ENCODE measurements around the gene PCCB.
A peak's percentile ranks its signal among the peaks of the same experiment; 100 is the strongest.
"Not testable (repeated sequence)": the region's sequence is repeated elsewhere in the genome, so short reads cannot be mapped to it uniquely, and the experiment has no call there.

PCCB gene

DNA sequence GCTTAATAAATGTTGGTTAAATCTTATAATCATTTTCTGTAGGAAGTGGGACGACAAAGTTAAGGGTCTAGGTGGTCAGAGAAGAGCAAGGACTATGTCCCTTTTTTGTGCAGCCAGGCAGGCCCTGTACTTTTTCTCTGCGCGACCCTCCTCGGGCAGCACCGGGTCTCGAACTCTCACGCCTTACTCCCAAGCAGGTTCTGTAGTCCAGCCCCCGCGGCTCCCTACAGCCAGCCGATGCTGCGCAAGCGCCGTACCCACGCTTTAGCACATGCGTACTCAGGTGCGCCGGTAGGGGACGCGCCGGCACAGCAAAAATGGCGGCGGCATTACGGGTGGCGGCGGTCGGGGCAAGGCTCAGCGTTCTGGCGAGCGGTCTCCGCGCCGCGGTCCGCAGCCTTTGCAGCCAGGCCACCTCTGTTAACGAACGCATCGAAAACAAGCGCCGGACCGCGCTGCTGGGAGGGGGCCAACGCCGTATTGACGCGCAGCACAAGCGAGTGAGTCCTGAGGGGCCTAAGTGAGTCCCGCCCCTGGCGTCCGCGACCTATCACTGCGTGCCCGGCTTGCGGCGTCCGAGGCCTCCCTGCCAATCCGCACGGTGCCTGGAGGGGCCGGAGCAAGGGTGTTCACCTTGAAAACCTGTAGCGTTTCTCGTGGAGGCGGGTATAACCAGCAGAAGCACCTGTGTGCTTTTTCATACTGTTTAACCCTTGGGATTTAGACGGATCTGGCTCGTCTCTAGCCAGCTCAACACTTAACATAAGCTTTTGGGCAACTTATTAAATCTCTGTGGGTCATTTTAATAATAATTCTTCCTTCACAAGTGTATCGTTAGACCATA, at the start of gene PCCB:
PCCB (plus strand) TSS at position 282 of the 844 bp plus-strand sequence; CDS start at position 318, 36 bp downstream.
- H3K4me1 ChIP-seq (ENCODE audit: control insufficient read depth in 5 of 5, insufficient read depth in 5 of 5, low read length in 5 of 5), result peaks cover 0 to 25% (median 20%) of the 10 kb centered on the region in 5 donors
- H3K9ac ChIP-seq (ENCODE audit: low read length in 5 of 5), result peak within 1 kb of the TSS; percentile 68 to 92 (median 85)
- H3K9me3 ChIP-seq (ENCODE audit: control insufficient read depth in 5 of 5, low read length in 5 of 5), result no peaks in the 10 kb centered on the region
- no peaks in the 10 kb centered on the region for H3K36me3 ChIP-seq (ENCODE audit: control insufficient read depth in 5 of 5, insufficient read depth in 5 of 5, low read length in 5 of 5)
- peak within 1 kb of the TSS; percentile 79 to 100 (median 90) for H3K4me3 ChIP-seq (ENCODE audit: low read depth in 1 of 5, low read length in 5 of 5)
- no peaks in the 10 kb centered on the region for H3K27me3 ChIP-seq (ENCODE audit: control insufficient read depth in 5 of 5, insufficient read depth in 4 of 5, low read length in 5 of 5)
- H3K27ac ChIP-seq (ENCODE audit: low read depth, low read length), result peak within 1 kb of the TSS; percentile 89

DNA sequence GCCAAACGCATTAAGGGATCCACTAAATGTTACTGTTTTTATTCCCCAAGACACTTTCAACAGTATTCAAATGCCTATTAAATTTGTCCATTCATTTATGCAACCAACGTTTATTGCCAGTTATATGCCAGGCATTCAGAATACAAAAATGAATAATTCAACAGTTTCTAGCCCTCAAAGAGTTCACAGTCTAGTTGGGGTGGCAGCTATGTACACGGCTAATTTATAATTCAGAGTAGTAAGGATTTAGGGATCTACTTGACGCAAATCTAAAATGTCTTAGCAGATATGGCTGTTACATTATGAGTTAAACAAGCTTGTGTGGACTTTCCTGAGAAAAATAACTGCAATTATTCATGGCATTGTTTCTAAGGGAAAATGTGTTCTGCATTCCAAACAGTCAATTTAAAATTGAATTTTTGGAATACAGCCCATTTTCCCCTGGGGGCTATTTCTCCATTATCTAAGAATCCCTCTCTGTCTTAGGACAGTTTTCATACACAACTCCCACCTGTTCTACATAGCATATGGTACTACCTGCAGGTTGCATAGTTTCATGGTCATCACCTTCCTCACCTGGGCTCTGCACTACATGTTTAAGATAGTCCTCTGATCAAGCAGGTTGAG, 42.5 kb upstream of the PCCB start:
- Histone ChIP-seq H3K9ac (ENCODE audit: low read length in 5 of 5) (no peak overlapping the region), H3K4me3 (ENCODE audit: low read depth in 1 of 5, low read length in 5 of 5) (no peak overlapping the region), H3K27me3 (ENCODE audit: control insufficient read depth in 5 of 5, insufficient read depth in 4 of 5, low read length in 5 of 5) (no peaks in the 10 kb centered on the region), H3K27ac (ENCODE audit: low read depth, low read length) (no peak overlapping the region), H3K9me3 (ENCODE audit: control insufficient read depth in 5 of 5, low read length in 5 of 5) (no peaks in the 10 kb centered on the region), H3K4me1 (ENCODE audit: control insufficient read depth in 5 of 5, insufficient read depth in 5 of 5, low read length in 5 of 5) (no peaks in the 10 kb centered on the region), H3K36me3 (ENCODE audit: control insufficient read depth in 5 of 5, insufficient read depth in 5 of 5, low read length in 5 of 5) (no peaks in the 10 kb centered on the region)

DNA sequence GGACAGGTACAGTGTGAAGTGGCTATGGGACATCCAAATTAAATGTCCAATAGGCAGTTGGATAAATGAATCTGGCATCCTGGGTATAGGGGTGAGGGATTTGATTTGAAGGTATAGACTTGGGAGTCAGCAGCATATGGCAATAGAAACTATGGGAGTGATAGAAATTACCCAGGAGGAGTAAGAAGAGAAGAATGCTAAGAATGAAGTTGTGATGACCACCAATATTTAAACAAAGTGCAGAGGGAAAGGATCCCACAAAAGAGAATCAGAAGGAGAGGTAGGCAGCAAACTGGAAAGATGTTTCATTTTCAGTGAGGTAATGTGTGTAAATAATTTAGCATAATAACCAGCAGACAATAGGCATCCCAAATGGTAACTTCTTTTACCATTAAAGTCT, 40.2 kb upstream of the PCCB start:
- Histone ChIP-seq H3K9ac (ENCODE audit: low read length in 5 of 5) (no peak overlapping the region), H3K36me3 (ENCODE audit: control insufficient read depth in 5 of 5, insufficient read depth in 5 of 5, low read length in 5 of 5) (no peaks in the 10 kb centered on the region), H3K4me1 (ENCODE audit: control insufficient read depth in 5 of 5, insufficient read depth in 5 of 5, low read length in 5 of 5) (no peaks in the 10 kb centered on the region), H3K27me3 (ENCODE audit: control insufficient read depth in 5 of 5, insufficient read depth in 4 of 5, low read length in 5 of 5) (no peaks in the 10 kb centered on the region), H3K27ac (ENCODE audit: low read depth, low read length) (no peak overlapping the region), H3K9me3 (ENCODE audit: control insufficient read depth in 5 of 5, low read length in 5 of 5) (no peaks in the 10 kb centered on the region), H3K4me3 (ENCODE audit: low read depth in 1 of 5, low read length in 5 of 5) (no peak overlapping the region)

DNA sequence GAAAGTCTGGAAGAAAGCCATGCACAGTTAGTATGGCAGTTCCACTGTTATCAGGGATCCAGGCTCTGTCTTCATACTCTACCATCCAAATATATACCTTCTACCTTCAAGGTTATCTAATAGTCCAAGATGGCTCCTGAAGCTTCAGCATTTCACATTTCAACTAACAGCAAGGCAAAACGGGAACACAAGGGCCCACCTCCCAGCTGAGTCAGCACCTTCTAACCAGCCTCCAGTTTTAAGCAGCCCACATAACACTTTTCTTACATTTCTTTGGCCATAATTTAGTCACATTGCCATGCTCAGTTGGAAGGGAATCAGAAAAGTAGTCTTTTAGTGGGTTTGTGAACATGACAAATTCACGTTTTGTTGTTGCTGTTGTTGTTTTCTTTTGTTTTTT, 38.6 kb upstream of the PCCB start:
- Histone ChIP-seq H3K4me1 (ENCODE audit: control insufficient read depth in 5 of 5, insufficient read depth in 5 of 5, low read length in 5 of 5) (no peaks in the 10 kb centered on the region), H3K9me3 (ENCODE audit: control insufficient read depth in 5 of 5, low read length in 5 of 5) (no peaks in the 10 kb centered on the region), H3K36me3 (ENCODE audit: control insufficient read depth in 5 of 5, insufficient read depth in 5 of 5, low read length in 5 of 5) (no peaks in the 10 kb centered on the region), H3K9ac (ENCODE audit: low read length in 5 of 5) (no peak overlapping the region), H3K27ac (ENCODE audit: low read depth, low read length) (no peak overlapping the region), H3K27me3 (ENCODE audit: control insufficient read depth in 5 of 5, insufficient read depth in 4 of 5, low read length in 5 of 5) (no peaks in the 10 kb centered on the region), H3K4me3 (ENCODE audit: low read depth in 1 of 5, low read length in 5 of 5) (no peak overlapping the region)

DNA sequence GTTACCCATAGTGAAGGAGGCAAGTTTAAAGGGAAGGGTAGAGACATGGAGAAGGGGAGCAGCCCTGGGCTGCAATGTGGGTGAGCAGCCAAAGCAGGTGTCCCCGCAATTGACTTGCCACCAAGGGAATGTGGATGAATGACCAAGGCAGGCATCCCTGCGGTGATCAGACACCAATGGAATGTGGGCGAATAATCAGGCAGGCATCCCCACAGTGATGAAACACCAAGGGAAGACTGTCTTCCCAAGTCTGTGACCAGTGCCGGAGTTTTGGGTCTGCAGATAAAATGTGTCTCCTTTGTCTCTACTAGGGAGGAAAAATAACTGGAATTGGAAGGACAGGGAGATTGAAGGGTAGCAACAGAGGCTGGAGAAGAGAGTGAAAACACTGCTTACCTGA, 27.4 kb upstream of the PCCB start:
- not testable (repeated sequence) for H3K27ac ChIP-seq (ENCODE audit: low read depth, low read length); H3K4me3 ChIP-seq (ENCODE audit: low read depth in 1 of 5, low read length in 5 of 5); H3K36me3 ChIP-seq (ENCODE audit: control insufficient read depth in 5 of 5, insufficient read depth in 5 of 5, low read length in 5 of 5); H3K4me1 ChIP-seq (ENCODE audit: control insufficient read depth in 5 of 5, insufficient read depth in 5 of 5, low read length in 5 of 5); H3K27me3 ChIP-seq (ENCODE audit: control insufficient read depth in 5 of 5, insufficient read depth in 4 of 5, low read length in 5 of 5); H3K9ac ChIP-seq (ENCODE audit: low read length in 5 of 5)
- H3K9me3 ChIP-seq (ENCODE audit: control insufficient read depth in 5 of 5, low read length in 5 of 5), result peaks cover 0 to 11% (median 0%) of the 10 kb centered on the region in 5 donors

DNA sequence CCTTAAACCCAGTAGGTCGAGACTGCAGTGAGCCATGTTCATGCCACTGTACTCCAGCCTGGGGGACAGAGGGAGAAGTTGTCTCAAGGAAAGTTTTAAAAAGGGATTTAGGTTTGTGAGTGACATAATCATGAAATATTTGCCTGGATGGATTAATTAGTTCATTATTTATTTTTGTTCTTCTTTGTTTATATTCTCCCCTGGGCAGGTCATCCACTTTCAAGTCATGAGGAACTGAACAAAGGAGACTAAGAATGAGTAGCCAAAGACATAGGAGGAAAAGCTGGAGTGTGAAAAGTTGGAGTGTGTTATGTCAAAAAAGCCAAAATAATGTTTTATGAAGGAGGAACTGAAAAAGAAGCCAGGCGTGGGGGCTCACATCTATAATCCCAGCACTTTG, 17.7 kb upstream of the PCCB start:
- Histone ChIP-seq H3K9me3 (ENCODE audit: control insufficient read depth in 5 of 5, low read length in 5 of 5) (no peaks in the 10 kb centered on the region), H3K4me3 (ENCODE audit: low read depth in 1 of 5, low read length in 5 of 5) (no peak overlapping the region), H3K9ac (ENCODE audit: low read length in 5 of 5) (no peak overlapping the region), H3K27ac (ENCODE audit: low read depth, low read length) (no peak overlapping the region), H3K27me3 (ENCODE audit: control insufficient read depth in 5 of 5, insufficient read depth in 4 of 5, low read length in 5 of 5) (no peaks in the 10 kb centered on the region), H3K36me3 (ENCODE audit: control insufficient read depth in 5 of 5, insufficient read depth in 5 of 5, low read length in 5 of 5) (no peaks in the 10 kb centered on the region), H3K4me1 (ENCODE audit: control insufficient read depth in 5 of 5, insufficient read depth in 5 of 5, low read length in 5 of 5) (no peaks in the 10 kb centered on the region)

GRCh38 chr3:136235545-136235944, 14.6 kb upstream of the PCCB start:
- Histone ChIP-seq H3K4me1 (ENCODE audit: control insufficient read depth in 5 of 5, insufficient read depth in 5 of 5, low read length in 5 of 5) (no peaks in the 10 kb centered on the region), H3K27me3 (ENCODE audit: control insufficient read depth in 5 of 5, insufficient read depth in 4 of 5, low read length in 5 of 5) (no peaks in the 10 kb centered on the region), H3K9me3 (ENCODE audit: control insufficient read depth in 5 of 5, low read length in 5 of 5) (no peaks in the 10 kb centered on the region), H3K9ac (ENCODE audit: low read length in 5 of 5) (no peak overlapping the region), H3K36me3 (ENCODE audit: control insufficient read depth in 5 of 5, insufficient read depth in 5 of 5, low read length in 5 of 5) (no peaks in the 10 kb centered on the region), H3K4me3 (ENCODE audit: low read depth in 1 of 5, low read length in 5 of 5) (no peak overlapping the region), H3K27ac (ENCODE audit: low read depth, low read length) (no peak overlapping the region)

- H3K9ac ChIP-seq (ENCODE audit: low read length in 5 of 5), result no peak overlapping the region
- no peaks in the 10 kb centered on the region for H3K27me3 ChIP-seq (ENCODE audit: control insufficient read depth in 5 of 5, insufficient read depth in 4 of 5, low read length in 5 of 5)
- no peaks in the 10 kb centered on the region for H3K36me3 ChIP-seq (ENCODE audit: control insufficient read depth in 5 of 5, insufficient read depth in 5 of 5, low read length in 5 of 5)
- no peaks in the 10 kb centered on the region for H3K4me1 ChIP-seq (ENCODE audit: control insufficient read depth in 5 of 5, insufficient read depth in 5 of 5, low read length in 5 of 5)
- H3K4me3 ChIP-seq (ENCODE audit: low read depth in 1 of 5, low read length in 5 of 5), result no peak overlapping the region
- H3K27ac ChIP-seq (ENCODE audit: low read depth, low read length), result no peak overlapping the region
- H3K9me3 ChIP-seq (ENCODE audit: control insufficient read depth in 5 of 5, low read length in 5 of 5), result no peaks in the 10 kb centered on the region
Measured at GRCh38 chr3:136236109-136236508, 14.0 kb upstream of the PCCB start.

GRCh38 chr3:136237103-136237502, 13.0 kb upstream of the PCCB start:
- no peak overlapping the region for H3K9ac ChIP-seq (ENCODE audit: low read length in 5 of 5)
- H3K27me3 ChIP-seq (ENCODE audit: control insufficient read depth in 5 of 5, insufficient read depth in 4 of 5, low read length in 5 of 5), result peaks cover 0 to 2% (median 0%) of the 10 kb centered on the region in 5 donors
- no peaks in the 10 kb centered on the region for H3K9me3 ChIP-seq (ENCODE audit: control insufficient read depth in 5 of 5, low read length in 5 of 5)
- H3K36me3 ChIP-seq (ENCODE audit: control insufficient read depth in 5 of 5, insufficient read depth in 5 of 5, low read length in 5 of 5), result no peaks in the 10 kb centered on the region
- H3K4me3 ChIP-seq (ENCODE audit: low read depth in 1 of 5, low read length in 5 of 5), result no peak overlapping the region
- no peak overlapping the region for H3K27ac ChIP-seq (ENCODE audit: low read depth, low read length)
- H3K4me1 ChIP-seq (ENCODE audit: control insufficient read depth in 5 of 5, insufficient read depth in 5 of 5, low read length in 5 of 5), result no peaks in the 10 kb centered on the region

- H3K4me3 ChIP-seq (ENCODE audit: low read depth in 1 of 5, low read length in 5 of 5), result no peak overlapping the region
- peaks cover 0 to 2% (median 0%) of the 10 kb centered on the region in 5 donors for H3K27me3 ChIP-seq (ENCODE audit: control insufficient read depth in 5 of 5, insufficient read depth in 4 of 5, low read length in 5 of 5)
- H3K9ac ChIP-seq (ENCODE audit: low read length in 5 of 5), result no peak overlapping the region
- no peaks in the 10 kb centered on the region for H3K36me3 ChIP-seq (ENCODE audit: control insufficient read depth in 5 of 5, insufficient read depth in 5 of 5, low read length in 5 of 5)
- no peaks in the 10 kb centered on the region for H3K4me1 ChIP-seq (ENCODE audit: control insufficient read depth in 5 of 5, insufficient read depth in 5 of 5, low read length in 5 of 5)
- no peak overlapping the region for H3K27ac ChIP-seq (ENCODE audit: low read depth, low read length)
- H3K9me3 ChIP-seq (ENCODE audit: control insufficient read depth in 5 of 5, low read length in 5 of 5), result no peaks in the 10 kb centered on the region
Measured at GRCh38 chr3:136237961-136238649, 12.0 kb upstream of the PCCB start.
